Loucy (cell line): Measurements from ENCODE around the gene CSH1.
"Not testable (repeated sequence)": the region's sequence is repeated elsewhere in the genome, so short reads cannot be mapped to it uniquely, and the experiment has no call there.

Source experiments
- H2AFZ ChIP-seq: fragments of 200-600 bp; sonication (generic); 2 replicates; pipeline ENCODE4 v1.6.0; 2016; ENCODE audit warnings: antibody characterized with exemption, mild to moderate bottlenecking, low read length, moderate library complexity
- H3F3A ChIP-seq: fragments of 200-600 bp; 2 replicates; pipeline ENCODE4 v1.6.0; 2016; ENCODE audit warnings: antibody characterized with exemption, low read depth, mild to moderate bottlenecking
- H3K27me3 ChIP-seq: fragments of 200-600 bp; sonication (generic); 2 replicates; pipeline ENCODE4 v1.6.1; 2014; ENCODE audit warnings: low read length, mild to moderate bottlenecking; ENCODE audit not compliant: insufficient read depth, poor library complexity, severe bottlenecking
- H3K36me3 ChIP-seq: fragments of 200-600 bp; sonication (generic); 2 replicates; pipeline ENCODE4 v1.6.1; 2016; ENCODE audit warnings: low read length; ENCODE audit not compliant: insufficient read depth
- H3K4me1 ChIP-seq: fragments of 200-600 bp; sonication (generic); 2 replicates; pipeline ENCODE4 v1.5.1; 2014; ENCODE audit warnings: low read length, mild to moderate bottlenecking; ENCODE audit not compliant: insufficient read depth, poor library complexity, severe bottlenecking
- H3K4me2 ChIP-seq: fragments of 200-600 bp; sonication (generic); 2 replicates; pipeline ENCODE4 v1.6.0; 2014; ENCODE audit warnings: antibody characterized with exemption, low read length, low read depth, mild to moderate bottlenecking; ENCODE audit not compliant: poor library complexity, severe bottlenecking
- H3K4me3 ChIP-seq: fragments of 200-600 bp; sonication (generic); 2 replicates; pipeline ENCODE4 v1.5.1; 2014; ENCODE audit warnings: low read length, mild to moderate bottlenecking, mixed read lengths; ENCODE audit not compliant: poor library complexity, severe bottlenecking
- H3K79me2 ChIP-seq: fragments of 200-600 bp; sonication (generic); 2 replicates; pipeline ENCODE4 v1.6.1; 2014; ENCODE audit warnings: low read length; ENCODE audit not compliant: insufficient read depth
- H3K9ac ChIP-seq: fragments of 200-600 bp; sonication (generic); 2 replicates; pipeline ENCODE4 v1.6.0; 2014; ENCODE audit warnings: mild to moderate bottlenecking, low read depth, low read length, moderate library complexity; ENCODE audit not compliant: poor library complexity, severe bottlenecking
- H3K9me2 ChIP-seq: fragments of 200-600 bp; sonication (generic); replicated peaks from 2 replicates; pipeline ENCODE4 v1.6.1; 2016; ENCODE audit warnings: low read depth, low read length, mixed read lengths
- H3K9me3 ChIP-seq: fragments of 200-600 bp; sonication (generic); 2 replicates; pipeline ENCODE4 v1.6.1; 2014; ENCODE audit warnings: mild to moderate bottlenecking, antibody characterized with exemption, low read length, low read depth; ENCODE audit not compliant: insufficient read depth
- H4K20me1 ChIP-seq: fragments of 200-600 bp; sonication (generic); 2 replicates; pipeline ENCODE4 v1.6.0; 2014; ENCODE audit warnings: antibody characterized with exemption, low read length, mild to moderate bottlenecking; ENCODE audit not compliant: insufficient read depth, poor library complexity, severe bottlenecking
- EZH2phosphoT487 ChIP-seq: fragments of 200-600 bp; IDR thresholded peaks from 2 replicates; pipeline ENCODE4 v1.6.1; 2018; ENCODE audit warnings: antibody characterized with exemption, mild to moderate bottlenecking, moderate library complexity, borderline replicate concordance
- TF ChIP-seq, protein P1 (sequence below): fragments of 200-600 bp; sonication (generic); conservative IDR thresholded peaks from 2 replicates; pipeline ENCODE4 v1.5.1; 2014; ENCODE audit warnings: mild to moderate bottlenecking, antibody characterized with exemption, low read length

The CSH1 gene

GRCh38 chr17:63881935-63882601 lies 14.3 kb downstream of the CSH1 start, which contains the start of gene GH2:
GH2 (minus strand) TSS chr17:63881944; CDS start chr17:63881801, 143 bp downstream.
- Histone ChIP-seq H3K4me2 (no peak within 1 kb of the TSS), H3K9me3 (no peaks in the 10 kb centered on the region), H3K79me2 (no peaks in the 10 kb centered on the region), H3K4me1 (no peaks in the 10 kb centered on the region), H3K27me3 (no peaks in the 10 kb centered on the region), H2AFZ (no peak within 1 kb of the TSS), H3K4me3 (no peak within 1 kb of the TSS), H3F3A (no peaks in the 10 kb centered on the region), H3K36me3 (no peaks in the 10 kb centered on the region), H3K9me2 (no peaks in the 10 kb centered on the region), H4K20me1 (no peaks in the 10 kb centered on the region), H3K9ac (no peak within 1 kb of the TSS)
- TF ChIP-seq, protein P1, sequence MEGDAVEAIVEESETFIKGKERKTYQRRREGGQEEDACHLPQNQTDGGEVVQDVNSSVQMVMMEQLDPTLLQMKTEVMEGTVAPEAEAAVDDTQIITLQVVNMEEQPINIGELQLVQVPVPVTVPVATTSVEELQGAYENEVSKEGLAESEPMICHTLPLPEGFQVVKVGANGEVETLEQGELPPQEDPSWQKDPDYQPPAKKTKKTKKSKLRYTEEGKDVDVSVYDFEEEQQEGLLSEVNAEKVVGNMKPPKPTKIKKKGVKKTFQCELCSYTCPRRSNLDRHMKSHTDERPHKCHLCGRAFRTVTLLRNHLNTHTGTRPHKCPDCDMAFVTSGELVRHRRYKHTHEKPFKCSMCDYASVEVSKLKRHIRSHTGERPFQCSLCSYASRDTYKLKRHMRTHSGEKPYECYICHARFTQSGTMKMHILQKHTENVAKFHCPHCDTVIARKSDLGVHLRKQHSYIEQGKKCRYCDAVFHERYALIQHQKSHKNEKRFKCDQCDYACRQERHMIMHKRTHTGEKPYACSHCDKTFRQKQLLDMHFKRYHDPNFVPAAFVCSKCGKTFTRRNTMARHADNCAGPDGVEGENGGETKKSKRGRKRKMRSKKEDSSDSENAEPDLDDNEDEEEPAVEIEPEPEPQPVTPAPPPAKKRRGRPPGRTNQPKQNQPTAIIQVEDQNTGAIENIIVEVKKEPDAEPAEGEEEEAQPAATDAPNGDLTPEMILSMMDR: peak; percentile 66
- no peak for TF ChIP-seq EZH2phosphoT487

GRCh38 chr17:63881337-63881736 lies 15.0 kb downstream of the CSH1 start:
- H3K9ac ChIP-seq, H3K4me2 ChIP-seq, H3K27me3 ChIP-seq, H3K4me3 ChIP-seq, H3F3A ChIP-seq, H2AFZ ChIP-seq, H4K20me1 ChIP-seq, H3K9me3 ChIP-seq, H3K79me2 ChIP-seq, H3K9me2 ChIP-seq, H3K36me3 ChIP-seq, H3K4me1 ChIP-seq: not testable (repeated sequence)

- no peak overlapping the region for H3K9ac ChIP-seq
- H3K9me2 ChIP-seq: no peaks in the 10 kb centered on the region
- no peak overlapping the region for H3K4me3 ChIP-seq
- H3K79me2 ChIP-seq: no peaks in the 10 kb centered on the region
- no peaks in the 10 kb centered on the region for H3K4me1 ChIP-seq
- no peaks in the 10 kb centered on the region for H3K36me3 ChIP-seq
- H3K4me2 ChIP-seq: no peak overlapping the region
- H4K20me1 ChIP-seq: no peaks in the 10 kb centered on the region
- no peaks in the 10 kb centered on the region for H3K27me3 ChIP-seq
- TF ChIP-seq, protein P1: no peak
- TF ChIP-seq EZH2phosphoT487: no peak
- H3K9me3 ChIP-seq: no peaks in the 10 kb centered on the region
- no peaks in the 10 kb centered on the region for H3F3A ChIP-seq
- H2AFZ ChIP-seq: no peak overlapping the region
These were observed 15.7 kb downstream of the CSH1 start for GRCh38 chr17:63880706-63881105.

GRCh38 chr17:63878413-63878812 lies 18.0 kb downstream of the CSH1 start:
- not testable (repeated sequence) for H4K20me1 ChIP-seq, H3K27me3 ChIP-seq, H3K79me2 ChIP-seq, H3K9me3 ChIP-seq, H3K9me2 ChIP-seq, H3K4me3 ChIP-seq, H3K4me1 ChIP-seq, H2AFZ ChIP-seq, H3K36me3 ChIP-seq, H3K9ac ChIP-seq, H3F3A ChIP-seq, H3K4me2 ChIP-seq

GRCh38 chr17:63874693-63875092 lies 21.7 kb downstream of the CSH1 start:
- not testable (repeated sequence) for H3K9ac ChIP-seq, H3K4me1 ChIP-seq, H3K9me2 ChIP-seq, H3K27me3 ChIP-seq, H3K79me2 ChIP-seq, H3K36me3 ChIP-seq, H3K4me3 ChIP-seq, H3K9me3 ChIP-seq, H3F3A ChIP-seq, H2AFZ ChIP-seq, H3K4me2 ChIP-seq, H4K20me1 ChIP-seq

DNA sequence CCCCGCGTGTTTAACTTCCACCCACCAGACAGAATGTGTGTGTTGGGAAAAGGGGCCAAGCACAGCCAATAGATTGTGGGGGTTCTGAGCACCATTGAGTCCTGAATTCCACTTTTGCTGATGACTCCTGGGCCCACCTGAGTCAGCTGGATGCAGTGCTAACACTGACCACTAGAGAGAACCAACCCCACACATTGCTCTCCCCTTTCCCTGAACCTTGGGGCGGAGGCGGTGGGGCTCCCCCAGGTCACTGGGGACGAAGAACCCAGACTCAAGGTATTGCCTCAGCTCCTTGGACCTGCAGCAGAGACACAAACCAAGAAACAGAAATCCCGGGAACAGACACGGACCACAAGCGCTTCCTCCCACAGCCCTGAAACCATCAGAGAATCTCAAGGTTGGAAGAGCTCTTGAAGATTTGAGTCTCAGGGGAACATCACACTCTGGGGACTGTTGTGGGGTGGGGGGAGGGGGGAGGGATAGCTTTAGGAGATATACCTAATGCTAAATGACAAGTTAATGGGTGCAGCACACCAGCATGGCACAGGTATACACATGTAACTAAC lies 22.2 kb downstream of the CSH1 start:
- not testable (repeated sequence) for H3K4me1 ChIP-seq, H3K9ac ChIP-seq, H3K79me2 ChIP-seq, H4K20me1 ChIP-seq, H3F3A ChIP-seq, H3K4me2 ChIP-seq, H2AFZ ChIP-seq, H3K4me3 ChIP-seq, H3K9me3 ChIP-seq, H3K9me2 ChIP-seq, H3K36me3 ChIP-seq, H3K27me3 ChIP-seq
